Liver (tissue), 9 donors: ENCODE results near the gene SECISBP2L. TPM values are rescaled to one million over a fixed set of nuclear protein-coding genes. Genes with fewer than 3 reads are reported as not detected.

Experiments
- DNase-seq: peaks from one replicate; pipeline ENCODE4 v3.0.0-alpha.2; 2017; ENCODE audit warnings: low spot score
- H3K27ac ChIP-seq, 2 donors: one replicate each; pipeline ENCODE4 v1.7.0; 2013; ENCODE audit warnings: inconsistent platforms in 2 of 2, low read length in 2 of 2, control low read depth in 1 of 2, low read depth in 1 of 2, mild to moderate bottlenecking in 1 of 2
- H3K27me3 ChIP-seq, 4 donors: one replicate each; pipeline versions ENCODE4 v1.6.1 to v1.7.0; 2013; ENCODE audit warnings: low read length in 3 of 4, inconsistent platforms in 1 of 4, mild to moderate bottlenecking in 1 of 4, moderate library complexity in 1 of 4; ENCODE audit not compliant: control insufficient read depth in 4 of 4, insufficient read depth in 4 of 4
- H3K36me3 ChIP-seq, 4 donors: one replicate each; pipeline versions ENCODE4 v1.6.1 to v1.7.0; 2013; ENCODE audit warnings: low read length in 3 of 4, mild to moderate bottlenecking in 3 of 4, low read depth in 1 of 4, moderate library complexity in 1 of 4; ENCODE audit not compliant: control insufficient read depth in 4 of 4, insufficient read depth in 3 of 4
- H3K4me1 ChIP-seq, 4 donors: one replicate each; pipeline versions ENCODE4 v1.6.1 to v1.7.0; 2013; ENCODE audit warnings: low read length in 3 of 4, mild to moderate bottlenecking in 3 of 4, moderate library complexity in 1 of 4; ENCODE audit not compliant: control insufficient read depth in 4 of 4, insufficient read depth in 4 of 4
- H3K4me3 ChIP-seq, 3 donors: one replicate each; pipeline versions ENCODE4 v1.6.1 to v1.7.0; 2013; ENCODE audit warnings: low read length in 3 of 3, control low read depth in 1 of 3, low read depth in 1 of 3, mild to moderate bottlenecking in 1 of 3
- H3K9ac ChIP-seq, 2 donors: one replicate each; pipeline ENCODE4 v1.7.0; 2013; ENCODE audit warnings: low read length in 2 of 2, mild to moderate bottlenecking in 2 of 2, moderate library complexity in 2 of 2, control low read depth in 1 of 2, low read depth in 1 of 2
- H3K9me3 ChIP-seq, 4 donors: one replicate each; pipeline versions ENCODE4 v1.6.1 to v1.7.0; 2013; ENCODE audit warnings: low read length in 3 of 4; ENCODE audit not compliant: control insufficient read depth in 4 of 4
- CTCF ChIP-seq: fragments of 150-350 bp; IDR thresholded peaks from 2 replicates; pipeline ENCODE4 v1.5.1; 2017; ENCODE audit warnings: improper control_type of control experiment, low read depth, low read length; ENCODE audit not compliant: missing input control
- EGR1 ChIP-seq, 2 donors: IDR thresholded peaks; 2 replicates each; pipeline ENCODE4 v1.6.1; 2016 to 2018; ENCODE audit warnings: antibody characterized with exemption in 2 of 2, low read depth in 2 of 2
- FOXA1 ChIP-seq: IDR thresholded peaks from 2 replicates; pipeline ENCODE4 v1.6.1; 2016; ENCODE audit warnings: antibody characterized with exemption
- FOXA2 ChIP-seq: IDR thresholded peaks from 2 replicates; pipeline ENCODE4 v1.6.1; 2016; ENCODE audit warnings: antibody characterized with exemption
- GABPA ChIP-seq, 2 donors: IDR thresholded peaks in 1 of 2; conservative IDR thresholded peaks in 1 of 2; 2 replicates each; pipeline ENCODE4 v1.6.1; 2016; ENCODE audit warnings: antibody characterized with exemption in 2 of 2, mild to moderate bottlenecking in 1 of 2, moderate library complexity in 1 of 2
- HNF4A ChIP-seq, 2 donors: conservative IDR thresholded peaks; 2 replicates each; pipeline ENCODE4 v1.6.1; 2016; ENCODE audit warnings: antibody characterized with exemption in 2 of 2, mild to moderate bottlenecking in 2 of 2
- HNF4G ChIP-seq: IDR thresholded peaks from 2 replicates; pipeline ENCODE4 v1.6.1; 2016; ENCODE audit warnings: antibody characterized with exemption
- JUND ChIP-seq, 2 donors: IDR thresholded peaks; 2 replicates each; pipeline ENCODE4 v1.6.1; 2016; ENCODE audit warnings: antibody characterized with exemption in 2 of 2
- NR2F2 ChIP-seq: IDR thresholded peaks from 2 replicates; pipeline ENCODE4 v1.6.1; 2016; ENCODE audit warnings: antibody characterized with exemption
- RAD21 ChIP-seq, 2 donors: IDR thresholded peaks; 2 replicates each; pipeline ENCODE4 v1.6.1; 2016; ENCODE audit warnings: antibody characterized with exemption in 2 of 2, mild to moderate bottlenecking in 2 of 2
- REST ChIP-seq: IDR thresholded peaks from 2 replicates; pipeline ENCODE4 v1.6.1; 2016; ENCODE audit warnings: antibody characterized with exemption, mild to moderate bottlenecking
- RXRA ChIP-seq, 2 donors: IDR thresholded peaks; 2 replicates each; pipeline ENCODE4 v1.6.1; 2017 to 2018; ENCODE audit warnings: antibody characterized with exemption in 2 of 2, mild to moderate bottlenecking in 1 of 2
- SP1 ChIP-seq: IDR thresholded peaks from 2 replicates; pipeline ENCODE4 v1.6.1; 2018; ENCODE audit warnings: antibody characterized with exemption, mild to moderate bottlenecking
- TAF1 ChIP-seq: conservative IDR thresholded peaks from 2 replicates; pipeline ENCODE4 v1.6.1; 2016; ENCODE audit warnings: antibody characterized with exemption, mild to moderate bottlenecking
- YY1 ChIP-seq: IDR thresholded peaks from 2 replicates; pipeline ENCODE4 v1.6.1; 2016; ENCODE audit warnings: antibody characterized with exemption, mild to moderate bottlenecking
- ZBTB33 ChIP-seq: IDR thresholded peaks from 2 replicates; pipeline ENCODE4 v1.6.1; 2016; ENCODE audit warnings: antibody characterized with exemption
- WGBS: extraction: QIAGEN DNeasy Blood & Tissue Kit; methylation state at CpG from one replicate; pipeline ENCODE4 v1.1.7; 2013; 5-methylcytosine and 5-hydroxymethylcytosine counted together
- polyA plus RNA-seq, 2 donors: library from polyadenylated mRNA; stranded (reverse) in 1 of 2; unstranded in 1 of 2; fragments of 200-250 nt in 1 of 2; fragments of >200 nt in 1 of 2; fragmentation: Nextera tagmentation in 1 of 2; extraction: Ambion mirVana in 1 of 2; gene quantifications; one replicate each; pipeline versions ENCODE4 v1.2.1 to v1.2.3, GENCODE V29; 2013 to 2015
- total RNA-seq, 2 donors: library from RNA; depleted of rRNA; stranded (reverse); fragments of >200 nt; gene quantifications; one replicate each; pipeline ENCODE4 v1.2.3, GENCODE V29; 2014
- TF ChIP-seq, protein P1 (sequence below): IDR thresholded peaks from 2 replicates; pipeline ENCODE4 v1.6.1; 2016; ENCODE audit warnings: antibody characterized with exemption
- donor health status: healthy.
- donor health status: healthy.
- donor health status: healthy.
- donor health status: healthy.
- donor health status: healthy.

The SECISBP2L gene
- total and polyA plus RNA-seq, 4 donors = 5.7 to 15.7 (median 14.3) TPM

DNA sequence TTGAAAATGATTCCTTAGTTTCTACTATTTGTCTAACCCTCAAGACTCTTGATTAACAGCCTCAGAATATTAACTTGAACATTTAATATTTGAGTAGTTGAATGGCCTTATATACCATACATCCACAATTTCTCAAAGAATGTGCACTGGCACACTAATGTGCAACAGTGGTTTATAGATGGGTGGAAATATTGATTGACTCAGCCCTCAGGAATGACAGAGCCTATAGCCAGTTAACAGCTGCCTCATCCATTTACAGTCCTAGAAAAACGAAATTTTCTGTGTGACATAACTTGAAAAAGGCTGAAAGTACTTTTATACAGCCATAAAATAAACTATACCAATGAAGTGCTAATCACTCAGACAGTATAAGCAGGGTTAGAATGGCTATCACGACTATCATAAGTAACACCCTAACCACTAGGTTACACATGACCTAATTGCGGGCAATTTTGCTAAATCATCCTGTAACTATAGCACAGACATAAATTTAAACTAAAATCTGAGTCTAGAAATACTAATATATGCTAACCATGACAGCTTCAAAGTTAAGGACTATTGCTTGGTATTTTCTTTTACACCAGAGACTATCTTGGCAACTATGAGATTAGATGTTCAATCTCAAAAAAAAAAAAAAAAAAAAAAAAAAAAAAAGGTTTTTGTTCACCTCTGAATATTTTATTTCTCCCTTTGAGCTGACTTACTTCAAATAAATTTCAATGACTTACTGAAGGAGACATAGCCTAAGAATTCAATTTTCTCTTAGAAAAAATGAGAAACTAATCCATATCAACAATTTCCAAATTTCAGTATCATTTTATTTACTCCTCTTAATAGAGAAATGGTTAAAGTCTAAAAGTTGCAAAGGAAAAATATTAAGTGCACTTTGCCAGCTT, 9.3 kb downstream of the SECISBP2L start:
- H3K4me3 ChIP-seq = no peak overlapping the region
- no peak overlapping the region for H3K9ac ChIP-seq
- TF ChIP-seq YY1 (no peak), CTCF (no peak), GABPA (IDR thresholded peaks at IDR 0.05 in 1 of 2, conservative IDR thresholded peaks at IDR 0.05 in 1 of 2) (no peak), TAF1 (no peak), JUND (IDR thresholded peaks at IDR 0.05) (no peak), RXRA (IDR thresholded peaks at IDR 0.05) (no peak), HNF4A (conservative IDR thresholded peaks at IDR 0.05) (no peak), RAD21 (IDR thresholded peaks at IDR 0.05) (no peak), HNF4G (no peak), SP1 (no peak), FOXA1 (no peak), EGR1 (IDR thresholded peaks at IDR 0.05; ENCODE audit: low read depth in 2 of 2) (no peak), FOXA2 (no peak)
- TF ChIP-seq, protein P1, sequence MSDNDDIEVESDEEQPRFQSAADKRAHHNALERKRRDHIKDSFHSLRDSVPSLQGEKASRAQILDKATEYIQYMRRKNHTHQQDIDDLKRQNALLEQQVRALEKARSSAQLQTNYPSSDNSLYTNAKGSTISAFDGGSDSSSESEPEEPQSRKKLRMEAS = no peak
- 83% methylated on average over 3 of the region's 3 CpGs for WGBS
- no peaks in the 10 kb centered on the region for H3K9me3 ChIP-seq
- no peak for DNase-seq
- peaks cover 0 to 10% (median 3%) of the 10 kb centered on the region in 4 donors for H3K36me3 ChIP-seq
- H3K4me1 ChIP-seq = peaks cover 3 to 13% (median 4%) of the 10 kb centered on the region in 4 donors
- H3K27me3 ChIP-seq = no peaks in the 10 kb centered on the region
- H3K27ac ChIP-seq = no peak overlapping the region

DNA sequence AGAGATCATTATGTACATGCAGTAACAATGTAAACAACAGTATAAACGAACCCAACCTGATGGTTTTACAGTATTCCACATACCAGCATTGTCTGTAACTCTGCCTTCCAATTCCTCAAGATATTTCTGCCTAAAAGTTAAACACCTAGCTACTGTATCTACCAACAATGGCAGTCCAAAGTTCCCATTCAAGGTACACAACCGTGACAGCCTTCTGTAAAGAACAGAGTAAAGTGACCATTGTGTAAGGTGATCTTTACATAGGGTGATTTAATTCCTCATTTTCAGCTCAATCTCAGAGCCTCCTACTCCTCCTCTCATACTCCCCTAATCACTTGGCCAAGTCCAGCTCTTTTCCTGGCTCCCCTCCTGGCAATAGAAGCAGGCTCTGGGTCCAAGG, 10.4 kb downstream of the SECISBP2L start:
- no peak for DNase-seq
- WGBS = 73% methylated on average over 2 of the region's 2 CpGs

More for the DNA sequence above, 10.4 kb downstream of the SECISBP2L start:
- TF ChIP-seq NR2F2 (no peak), ZBTB33 (no peak), CTCF (no peak), HNF4A (conservative IDR thresholded peaks at IDR 0.05) (no peak), RAD21 (IDR thresholded peaks at IDR 0.05) (no peak), TAF1 (no peak), HNF4G (no peak), REST (no peak), EGR1 (IDR thresholded peaks at IDR 0.05; ENCODE audit: low read depth in 2 of 2) (no peak)
- H3K27ac ChIP-seq = no peak overlapping the region
- H3K4me3 ChIP-seq = no peak overlapping the region
- peaks cover 3 to 11% (median 4%) of the 10 kb centered on the region in 4 donors for H3K4me1 ChIP-seq
- H3K36me3 ChIP-seq = peaks cover 0 to 10% (median 4%) of the 10 kb centered on the region in 4 donors
- H3K27me3 ChIP-seq = no peaks in the 10 kb centered on the region
- H3K9me3 ChIP-seq = no peaks in the 10 kb centered on the region
- no peak overlapping the region for H3K9ac ChIP-seq
